ENCODE data around the gene OSBPL5. TPM values are rescaled to one million over a fixed set of nuclear protein-coding genes. Genes with fewer than 3 reads are reported as not detected.

OSBPL5 gene
- total RNA-seq, 4 donors from 2014 or later = 43.4 to 75.2 (median 56.8) TPM

GRCh38 chr11:3122775-3123201, 42.3 kb downstream of the OSBPL5 start:
- TF ChIP-seq, protein P1, sequence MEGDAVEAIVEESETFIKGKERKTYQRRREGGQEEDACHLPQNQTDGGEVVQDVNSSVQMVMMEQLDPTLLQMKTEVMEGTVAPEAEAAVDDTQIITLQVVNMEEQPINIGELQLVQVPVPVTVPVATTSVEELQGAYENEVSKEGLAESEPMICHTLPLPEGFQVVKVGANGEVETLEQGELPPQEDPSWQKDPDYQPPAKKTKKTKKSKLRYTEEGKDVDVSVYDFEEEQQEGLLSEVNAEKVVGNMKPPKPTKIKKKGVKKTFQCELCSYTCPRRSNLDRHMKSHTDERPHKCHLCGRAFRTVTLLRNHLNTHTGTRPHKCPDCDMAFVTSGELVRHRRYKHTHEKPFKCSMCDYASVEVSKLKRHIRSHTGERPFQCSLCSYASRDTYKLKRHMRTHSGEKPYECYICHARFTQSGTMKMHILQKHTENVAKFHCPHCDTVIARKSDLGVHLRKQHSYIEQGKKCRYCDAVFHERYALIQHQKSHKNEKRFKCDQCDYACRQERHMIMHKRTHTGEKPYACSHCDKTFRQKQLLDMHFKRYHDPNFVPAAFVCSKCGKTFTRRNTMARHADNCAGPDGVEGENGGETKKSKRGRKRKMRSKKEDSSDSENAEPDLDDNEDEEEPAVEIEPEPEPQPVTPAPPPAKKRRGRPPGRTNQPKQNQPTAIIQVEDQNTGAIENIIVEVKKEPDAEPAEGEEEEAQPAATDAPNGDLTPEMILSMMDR (IDR thresholded peaks at IDR 0.05) = no peak
- TF ChIP-seq POLR2A (IDR thresholded peaks at IDR 0.05) (no peak), EP300 (IDR thresholded peaks at IDR 0.05) (no peak), POLR2AphosphoS5 (IDR thresholded peaks at IDR 0.05) (no peak)
- peaks cover 43% of the 10 kb centered on the region for H3K4me1 ChIP-seq
- no peak overlapping the region for H3K4me3 ChIP-seq
- no peaks in the 10 kb centered on the region for H3K27me3 ChIP-seq
- peak in 1 of 2 donors; percentile 66 for DNase-seq (ENCODE audit: low spot score in 2 of 2)
- WGBS = 82% methylated on average over 9 of the region's 13 CpGs
- peaks cover 44% of the 10 kb centered on the region for H3K36me3 ChIP-seq
- no peaks in the 10 kb centered on the region for H3K9me3 ChIP-seq
- H3K27ac ChIP-seq = peak overlapping the region; percentile 78

DNA sequence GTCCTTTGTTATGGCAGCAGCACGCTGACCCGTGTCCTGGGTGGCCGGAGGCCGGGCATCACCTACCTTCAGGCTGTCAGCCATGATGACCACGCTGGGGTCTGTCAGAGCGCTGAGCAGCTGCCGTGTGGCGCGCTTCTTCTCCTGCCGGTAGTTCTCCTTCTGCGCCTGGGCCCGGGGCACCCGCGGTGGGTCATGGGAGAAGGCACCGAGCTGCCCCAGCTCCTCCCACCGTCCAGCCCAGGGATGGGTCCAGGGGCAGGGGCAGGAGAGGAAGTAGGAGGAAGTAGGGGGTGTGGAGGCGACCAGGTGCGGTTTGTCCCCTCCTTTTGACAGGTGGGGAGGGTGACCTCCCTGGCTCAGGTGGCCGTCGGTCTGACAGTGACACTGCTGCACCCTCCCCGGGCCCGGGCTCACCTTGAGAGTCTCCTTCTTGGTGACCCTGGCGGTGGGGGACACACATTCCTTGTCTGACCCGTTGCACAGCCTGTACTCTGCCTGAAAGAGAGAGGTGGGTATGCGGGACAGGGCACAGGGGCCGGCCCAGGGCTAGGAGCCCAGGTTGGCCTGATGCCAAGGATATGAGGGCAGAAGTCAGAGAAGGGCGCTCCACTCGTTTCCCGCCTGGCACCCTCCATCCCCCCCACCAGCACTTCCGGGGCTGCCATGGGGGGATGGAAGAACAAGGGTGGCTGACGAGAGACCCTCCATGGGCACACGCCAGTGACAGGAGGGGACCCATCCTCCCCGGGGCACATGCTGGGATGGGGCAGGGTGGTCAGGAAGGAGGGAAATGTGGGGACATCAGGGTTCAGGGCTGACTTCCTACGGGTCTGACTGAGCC, 43.0 kb downstream of the OSBPL5 start:
- no peaks in the 10 kb centered on the region for H3K9me3 ChIP-seq
- peaks cover 46% of the 10 kb centered on the region for H3K36me3 ChIP-seq
- no peak overlapping the region for H3K4me3 ChIP-seq
- WGBS = 90% methylated on average over 33 of the region's 34 CpGs
- DNase-seq (ENCODE audit: low spot score in 2 of 2) = peak; percentile 65 to 78
- peaks cover 40% of the 10 kb centered on the region for H3K4me1 ChIP-seq
- TF ChIP-seq, protein P1 (IDR thresholded peaks at IDR 0.05) = no peak
- TF ChIP-seq POLR2AphosphoS5 (IDR thresholded peaks at IDR 0.05) = no peak
- no peak for TF ChIP-seq EP300 (IDR thresholded peaks at IDR 0.05)
- no peak for TF ChIP-seq POLR2A (IDR thresholded peaks at IDR 0.05)
- no peaks in the 10 kb centered on the region for H3K27me3 ChIP-seq
- H3K27ac ChIP-seq = no peak overlapping the region

DNA sequence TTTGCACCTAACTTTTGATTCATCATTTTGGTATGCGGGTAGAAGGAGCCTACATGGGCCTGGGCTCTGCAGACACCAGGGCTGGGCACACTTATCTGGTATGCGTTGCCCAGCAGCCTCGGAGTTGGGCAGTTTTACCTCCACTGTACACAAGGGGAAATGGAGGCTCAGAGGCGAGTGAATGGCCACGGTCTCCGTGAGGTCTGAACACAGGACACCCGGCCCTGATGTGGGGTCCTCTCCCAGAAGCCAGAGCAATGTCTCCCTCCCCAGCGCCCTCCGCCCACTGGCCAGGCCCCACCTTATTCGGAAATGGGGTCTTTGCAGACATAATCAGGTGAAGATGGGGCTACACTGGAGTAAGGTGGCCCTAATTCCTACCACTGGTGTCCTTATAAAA, 43.7 kb downstream of the OSBPL5 start:
- peak in 1 of 2 donors; percentile 54 for DNase-seq (ENCODE audit: low spot score in 2 of 2)
- H3K4me3 ChIP-seq = no peak overlapping the region
- H3K27me3 ChIP-seq = no peaks in the 10 kb centered on the region
- H3K4me1 ChIP-seq = peaks cover 34% of the 10 kb centered on the region
- TF ChIP-seq EP300 (IDR thresholded peaks at IDR 0.05) (no peak), POLR2AphosphoS5 (IDR thresholded peaks at IDR 0.05) (no peak), POLR2A (IDR thresholded peaks at IDR 0.05) (no peak)
- TF ChIP-seq, protein P1 (IDR thresholded peaks at IDR 0.05) = no peak
- no peaks in the 10 kb centered on the region for H3K9me3 ChIP-seq
- peaks cover 48% of the 10 kb centered on the region for H3K36me3 ChIP-seq
- 93% methylated on average over 10 of the region's 10 CpGs for WGBS
- no peak overlapping the region for H3K27ac ChIP-seq

DNA sequence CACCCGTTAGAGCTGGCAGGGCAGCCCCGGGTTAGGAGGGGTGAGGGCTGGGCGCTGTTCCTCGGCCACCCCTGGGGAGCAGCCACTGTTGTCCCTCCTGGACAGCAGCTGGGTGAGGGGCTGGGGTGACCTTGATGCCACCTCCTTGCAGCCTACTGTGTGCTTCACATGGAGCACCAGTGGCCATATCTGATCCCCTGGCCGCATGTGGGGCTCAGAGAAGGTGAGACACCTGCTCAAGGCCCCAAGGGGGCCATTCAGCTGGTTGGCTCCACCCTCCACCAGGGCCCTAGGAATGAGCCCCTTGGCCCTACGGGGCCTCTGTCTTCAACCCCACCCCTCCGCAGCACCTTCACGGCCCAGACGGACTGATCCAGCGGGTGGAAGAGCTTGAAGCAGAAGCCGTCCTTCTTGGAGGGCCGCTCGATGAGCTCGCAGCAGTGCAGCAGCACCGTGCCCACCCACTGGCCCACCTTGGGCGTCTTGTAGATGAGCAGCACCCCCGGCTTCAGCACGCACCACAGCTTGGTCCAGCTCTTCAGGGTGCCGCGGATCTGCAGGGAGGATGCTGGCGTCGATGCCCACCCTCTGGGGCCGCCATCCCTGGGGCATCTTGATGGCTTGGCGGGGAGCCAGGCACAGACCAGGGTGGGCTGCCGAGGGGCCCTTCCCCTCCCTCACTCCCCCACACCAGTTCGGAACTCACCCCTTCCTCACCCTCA, 44.9 kb downstream of the OSBPL5 start:
- H3K36me3 ChIP-seq = peaks cover 43% of the 10 kb centered on the region
- no peaks in the 10 kb centered on the region for H3K9me3 ChIP-seq
- no peak overlapping the region for H3K4me3 ChIP-seq
- 82% methylated on average over 7 of the region's 26 CpGs for WGBS
- DNase-seq (ENCODE audit: low spot score in 2 of 2) = peak; percentile 61 to 76
- H3K27ac ChIP-seq = no peak overlapping the region
- H3K27me3 ChIP-seq = no peaks in the 10 kb centered on the region
- H3K4me1 ChIP-seq = peaks cover 26% of the 10 kb centered on the region
- TF ChIP-seq EP300 (IDR thresholded peaks at IDR 0.05) (no peak), POLR2AphosphoS5 (IDR thresholded peaks at IDR 0.05) (no peak), POLR2A (IDR thresholded peaks at IDR 0.05) (no peak)
- TF ChIP-seq, protein P1 (IDR thresholded peaks at IDR 0.05) = no peak
